Uterus (tissue), 4 donors: ENCODE results near the gene GALNT14. TPM values are rescaled to one million over a fixed set of nuclear protein-coding genes. Genes with fewer than 3 reads are reported as not detected.

Source experiments
- DNase-seq, 2 donors: peaks; one replicate each; pipeline ENCODE4 v3.0.0-alpha.2; 2019 to 2020
- H3K27ac ChIP-seq, 2 donors: fragments of 200-600 bp; sonication (generic); 1 replicate in 1 of 2; 2 replicates in 1 of 2; pipeline ENCODE4 v1.5.1; 2016 to 2018
- H3K27me3 ChIP-seq, 2 donors: fragments of 200-600 bp; sonication (generic); one replicate each; pipeline ENCODE4 v1.5.1; 2018 to 2019; ENCODE audit warnings: control low read depth in 1 of 2
- H3K36me3 ChIP-seq, 2 donors: fragments of 200-600 bp; sonication (generic); one replicate each; pipeline ENCODE4 v1.5.1; 2019; ENCODE audit warnings: control low read depth in 1 of 2
- H3K4me1 ChIP-seq, 2 donors: fragments of 200-600 bp; sonication (generic); one replicate each; pipeline ENCODE4 v1.5.1; 2018 to 2019; ENCODE audit warnings: control low read depth in 1 of 2
- H3K4me3 ChIP-seq, 2 donors: fragments of 200-600 bp; sonication (generic); 1 replicate in 1 of 2; 2 replicates in 1 of 2; pipeline ENCODE4 v1.5.1; 2018 to 2019; ENCODE audit warnings: mild to moderate bottlenecking in 1 of 2
- H3K9me3 ChIP-seq, 2 donors: fragments of 200-600 bp; sonication (generic); one replicate each; pipeline ENCODE4 v1.5.1; 2019; ENCODE audit warnings: control low read depth in 1 of 2
- POLR2A ChIP-seq, 2 donors: fragments of 450-650 bp; IDR thresholded peaks; one replicate each; pipeline ENCODE4 v1.6.1; 2016; ENCODE audit warnings: antibody characterized with exemption in 2 of 2, mild to moderate bottlenecking in 1 of 2, moderate library complexity in 1 of 2
- intact Hi-C: fragments of 100-400 bp; cut with DNase I; formaldehyde crosslinking; loops from one replicate; pipeline ENCODE4 v1.15.1; 2023; ENCODE audit warnings: low total_unique reads
- total RNA-seq, 4 donors: library from RNA; depleted of rRNA in 3 of 4; stranded (reverse); fragments of >200 nt in 3 of 4; gene quantifications; one replicate each; pipeline versions ENCODE4 v1.1.0 to v1.2.4, GENCODE V29; 2014 to 2023
- TF ChIP-seq, protein P1 (sequence below), 4 experiments: fragments of 200-600 bp in 2 of 4; fragments of 450-650 bp in 2 of 4; sonication (generic) in 2 of 4; IDR thresholded peaks; one replicate each; pipeline ENCODE4 v1.5.1; 2016 to 2019; ENCODE audit warnings: antibody characterized with exemption in 4 of 4, mild to moderate bottlenecking in 2 of 4, moderate library complexity in 1 of 4
- donor health status: DM: yes; HTN: yes; CAD: no.

GALNT14 gene
- total RNA-seq, 4 donors from 2014 or later = 0.58 to 4.0 TPM; not detected in 2

DNA sequence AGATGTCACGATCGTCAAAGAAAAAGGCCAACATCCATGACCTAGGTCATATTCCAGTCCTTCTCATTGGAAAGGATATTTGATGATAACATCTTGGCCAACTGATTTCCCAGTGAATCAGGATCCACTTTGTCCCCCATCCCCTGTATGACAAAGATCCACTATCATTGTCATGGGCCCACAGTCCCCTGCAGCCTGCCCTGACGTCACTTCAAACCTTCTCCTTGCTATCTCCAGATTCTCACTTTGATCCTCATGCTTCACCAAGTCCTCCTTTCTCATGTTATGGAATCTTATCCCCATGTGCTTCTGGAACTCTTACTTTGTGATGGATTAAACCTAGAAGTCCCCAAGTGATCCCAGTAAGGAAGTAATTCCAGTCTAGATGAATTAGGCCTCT, 25.7 kb downstream of the GALNT14 start:
- H3K9me3 ChIP-seq = no peaks in the 10 kb centered on the region
- TF ChIP-seq POLR2A (IDR thresholded peaks at IDR 0.05) = no peak
- TF ChIP-seq, protein P1, sequence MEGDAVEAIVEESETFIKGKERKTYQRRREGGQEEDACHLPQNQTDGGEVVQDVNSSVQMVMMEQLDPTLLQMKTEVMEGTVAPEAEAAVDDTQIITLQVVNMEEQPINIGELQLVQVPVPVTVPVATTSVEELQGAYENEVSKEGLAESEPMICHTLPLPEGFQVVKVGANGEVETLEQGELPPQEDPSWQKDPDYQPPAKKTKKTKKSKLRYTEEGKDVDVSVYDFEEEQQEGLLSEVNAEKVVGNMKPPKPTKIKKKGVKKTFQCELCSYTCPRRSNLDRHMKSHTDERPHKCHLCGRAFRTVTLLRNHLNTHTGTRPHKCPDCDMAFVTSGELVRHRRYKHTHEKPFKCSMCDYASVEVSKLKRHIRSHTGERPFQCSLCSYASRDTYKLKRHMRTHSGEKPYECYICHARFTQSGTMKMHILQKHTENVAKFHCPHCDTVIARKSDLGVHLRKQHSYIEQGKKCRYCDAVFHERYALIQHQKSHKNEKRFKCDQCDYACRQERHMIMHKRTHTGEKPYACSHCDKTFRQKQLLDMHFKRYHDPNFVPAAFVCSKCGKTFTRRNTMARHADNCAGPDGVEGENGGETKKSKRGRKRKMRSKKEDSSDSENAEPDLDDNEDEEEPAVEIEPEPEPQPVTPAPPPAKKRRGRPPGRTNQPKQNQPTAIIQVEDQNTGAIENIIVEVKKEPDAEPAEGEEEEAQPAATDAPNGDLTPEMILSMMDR (IDR thresholded peaks at IDR 0.05) = no peak
- intact Hi-C loops = no loop called here
- no peak overlapping the region for H3K4me3 ChIP-seq
- no peaks in the 10 kb centered on the region for H3K27me3 ChIP-seq
- DNase-seq = no peak
- H3K36me3 ChIP-seq = no peaks in the 10 kb centered on the region
- H3K4me1 ChIP-seq = no peaks in the 10 kb centered on the region
- H3K27ac ChIP-seq = no peak overlapping the region

DNA sequence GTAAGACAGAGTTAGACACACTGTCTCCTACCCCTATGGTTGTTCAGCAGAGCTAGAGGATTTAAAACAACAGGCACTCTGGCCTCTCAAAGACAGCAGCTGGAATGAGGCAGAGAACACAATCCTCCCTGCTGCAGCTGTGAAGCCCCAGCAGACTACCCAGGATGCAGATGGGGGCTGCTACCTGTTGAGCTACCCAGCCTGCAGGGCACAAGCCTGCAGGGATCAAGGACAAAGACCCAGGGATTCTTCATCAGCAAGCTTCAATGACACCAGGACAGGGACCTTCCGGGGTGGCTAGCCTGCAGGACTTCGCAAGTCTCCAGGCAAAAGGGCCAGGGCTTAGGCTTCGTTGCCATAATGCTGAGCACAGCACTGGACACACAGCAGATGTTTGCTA, 27.2 kb downstream of the GALNT14 start:
- no peaks in the 10 kb centered on the region for H3K9me3 ChIP-seq
- no peak for DNase-seq
- no peak overlapping the region for H3K4me3 ChIP-seq
- no peaks in the 10 kb centered on the region for H3K4me1 ChIP-seq
- TF ChIP-seq POLR2A (IDR thresholded peaks at IDR 0.05) = no peak
- TF ChIP-seq, protein P1 (IDR thresholded peaks at IDR 0.05) = no peak
- no peaks in the 10 kb centered on the region for H3K36me3 ChIP-seq
- intact Hi-C loops = no loop called here
- H3K27ac ChIP-seq = no peak overlapping the region
- H3K27me3 ChIP-seq = no peaks in the 10 kb centered on the region

DNA sequence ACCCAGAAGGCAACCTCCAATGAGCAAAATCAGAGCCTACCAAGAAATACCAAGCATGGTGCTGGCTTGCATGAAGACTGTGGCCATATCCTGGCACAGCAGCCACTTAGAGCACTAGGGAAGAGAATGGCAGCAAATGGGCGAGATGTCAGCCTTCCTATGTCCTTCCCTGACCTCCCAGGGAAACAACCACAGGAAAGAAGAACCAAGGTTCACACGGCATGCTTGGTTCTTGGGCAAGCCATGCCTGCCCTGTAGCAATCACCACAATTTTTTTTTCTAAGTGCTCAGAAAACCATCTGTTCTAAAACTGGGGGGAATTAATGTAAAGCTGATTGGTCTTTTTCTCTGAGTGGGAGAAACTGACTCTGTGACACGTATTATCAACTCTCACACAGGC, 27.8 kb downstream of the GALNT14 start:
- intact Hi-C loops = no loop called here
- H3K4me3 ChIP-seq = no peak overlapping the region
- H3K36me3 ChIP-seq = no peaks in the 10 kb centered on the region
- TF ChIP-seq, protein P1 (IDR thresholded peaks at IDR 0.05) = no peak
- TF ChIP-seq POLR2A (IDR thresholded peaks at IDR 0.05) = no peak
- H3K27ac ChIP-seq = no peak overlapping the region
- no peak for DNase-seq
- H3K27me3 ChIP-seq = no peaks in the 10 kb centered on the region
- H3K9me3 ChIP-seq = no peaks in the 10 kb centered on the region
- H3K4me1 ChIP-seq = no peaks in the 10 kb centered on the region

DNA sequence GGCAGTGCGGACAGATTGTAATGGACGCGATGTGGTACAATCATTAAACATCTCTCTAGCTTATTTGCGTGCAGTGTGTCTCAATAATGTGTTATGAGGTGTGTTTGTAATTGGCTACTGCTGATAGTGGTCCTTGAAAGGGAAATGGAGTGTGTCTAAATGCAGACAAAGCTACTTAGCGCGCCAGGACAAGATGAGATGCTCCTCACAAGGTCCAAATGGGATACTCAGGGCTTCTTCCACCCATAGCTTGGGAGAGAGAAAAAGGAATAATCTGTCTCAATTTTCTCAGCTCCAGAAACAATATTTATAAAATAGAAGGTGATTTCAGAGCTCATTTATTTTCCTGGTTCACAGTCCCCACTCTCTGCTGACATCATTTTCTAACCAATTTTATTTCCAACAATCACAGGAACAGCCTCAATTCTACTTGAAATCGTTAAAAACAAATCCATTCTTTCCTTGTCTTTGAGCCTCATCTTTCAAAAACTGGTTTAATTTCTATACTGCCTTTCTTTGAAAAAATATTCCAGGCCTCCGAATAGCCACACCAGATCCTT, 28.5 kb downstream of the GALNT14 start:
- H3K27ac ChIP-seq = no peak overlapping the region
- H3K4me1 ChIP-seq = no peaks in the 10 kb centered on the region
- H3K9me3 ChIP-seq = no peaks in the 10 kb centered on the region
- no peak for TF ChIP-seq POLR2A (IDR thresholded peaks at IDR 0.05)
- TF ChIP-seq, protein P1 (IDR thresholded peaks at IDR 0.05) = no peak
- H3K36me3 ChIP-seq = no peaks in the 10 kb centered on the region
- intact Hi-C loops = no loop called here
- no peak for DNase-seq
- no peaks in the 10 kb centered on the region for H3K27me3 ChIP-seq
- no peak overlapping the region for H3K4me3 ChIP-seq

DNA sequence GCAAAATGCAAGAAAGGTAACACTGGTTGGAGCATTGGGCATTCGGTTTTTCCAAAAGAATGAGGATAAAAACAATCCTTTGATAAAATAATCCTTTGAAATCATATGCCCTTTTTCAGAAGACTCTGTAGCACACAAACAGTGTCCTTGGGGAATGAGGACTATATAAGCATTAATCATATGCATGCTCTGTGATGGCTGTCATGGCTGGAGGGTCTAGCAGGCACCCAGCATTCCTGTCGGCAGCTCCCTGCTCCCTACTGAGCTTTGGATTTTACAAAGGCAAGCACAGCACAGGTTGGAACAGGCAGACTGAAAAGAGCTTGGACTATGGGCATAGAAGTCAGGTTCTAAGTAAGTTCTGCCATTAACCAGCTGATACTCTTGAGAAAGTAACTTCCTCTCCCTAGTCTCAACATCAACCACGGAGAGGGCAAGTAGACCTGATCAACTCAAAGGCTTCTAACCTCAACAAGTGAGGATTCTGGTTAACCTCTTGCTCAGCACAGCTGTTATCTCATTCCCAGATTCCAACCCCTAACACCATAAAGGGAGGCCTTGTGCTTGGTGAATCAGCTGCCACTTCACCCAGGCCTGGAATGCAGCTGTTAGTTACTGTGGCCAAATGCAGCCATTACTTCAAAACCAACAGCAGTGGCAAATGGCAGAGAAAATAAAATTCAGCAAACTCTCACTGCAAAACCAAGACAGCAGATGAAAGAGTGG, 29.5 kb downstream of the GALNT14 start:
- H3K9me3 ChIP-seq = no peaks in the 10 kb centered on the region
- TF ChIP-seq POLR2A (IDR thresholded peaks at IDR 0.05) = no peak
- TF ChIP-seq, protein P1 (IDR thresholded peaks at IDR 0.05) = no peak
- H3K27me3 ChIP-seq = no peaks in the 10 kb centered on the region
- H3K4me3 ChIP-seq = no peak overlapping the region
- intact Hi-C loops = no loop called here
- H3K36me3 ChIP-seq = no peaks in the 10 kb centered on the region
- no peak overlapping the region for H3K27ac ChIP-seq
- no peaks in the 10 kb centered on the region for H3K4me1 ChIP-seq
- DNase-seq = no peak
